Left cardiac atrium (tissue), 4 donors: Measurements from ENCODE around the gene CDH16. TPM values are rescaled to one million over a fixed set of nuclear protein-coding genes. Genes with fewer than 3 reads are reported as not detected.
"Not testable (repeated sequence)": the region's sequence is repeated elsewhere in the genome, so short reads cannot be mapped to it uniquely, and the experiment has no call there.

Experiments used
- ATAC-seq, 2 donors: fragments of 200-7000 bp; cut with Tn5 transposase; one replicate each; pipeline ENCODE4 v1.9.1; 2020; ENCODE audit warnings: mild to moderate bottlenecking in 2 of 2, moderate library complexity in 2 of 2
- DNase-seq: peaks from one replicate; pipeline ENCODE4 v3.0.0-alpha.2; 2020
- intact Hi-C, 2 donors: fragments of 100-400 bp; cut with DNase I; formaldehyde crosslinking; loops; one replicate each; pipeline versions ENCODE4 v1.14.1 to v1.15.1; 2022 to 2023
- total RNA-seq, 2 donors: library from RNA; stranded (reverse); fragmentation: NEBNext Ultra II Directional; extraction: Animal tissue kit (Norgen Biotek cat#: 25700); gene quantifications; one replicate each; pipeline ENCODE4 v1.2.1, GENCODE V29; 2021
- donor health status: DM: no; HTN: yes; CAD: no.
- donor health status: DM: no; HTN: yes; CAD: no; lungs with severe emphysema.
- donor health status: DM: yes; HTN: yes; CAD: no.
- donor health status: Dilated cardiomyopathy.

The CDH16 gene
- total RNA-seq, 2 donors from 2014 or later = 0.39 to 0.47 TPM

GRCh38 chr16:66949472-66949871, 30.8 kb upstream of the CDH16 start:
- no peak for DNase-seq
- no peak for ATAC-seq
- intact Hi-C loops = loop anchor here in 1 of 2 donors (5.0 kb wide), 1 partner anchor 52 kb away; no protein-coding TSS in a partner anchor

- DNase-seq = no peak
- intact Hi-C loops = loop anchor here in 1 of 2 donors (5.0 kb wide), 1 partner anchor 52 kb away; no protein-coding TSS in a partner anchor
- ATAC-seq = peak in 1 of 2 donors; percentile 4
These were observed 30.1 kb upstream of the CDH16 start for GRCh38 chr16:66948837-66949225.

- DNase-seq (no peak), ATAC-seq (peak; percentile 47 to 49)
- intact Hi-C loops = loop anchor here in 1 of 2 donors (5.0 kb wide), 1 partner anchor 51 kb away; no protein-coding TSS in a partner anchor
These were observed 29.6 kb upstream of the CDH16 start for GRCh38 chr16:66948134-66948836.

GRCh38 chr16:66947302-66948065, 28.8 kb upstream of the CDH16 start:
- intact Hi-C loops = loop anchor here in 1 of 2 donors (5.0 kb wide), 1 partner anchor 50 kb away; no protein-coding TSS in a partner anchor
- DNase-seq = peak; percentile 84
- ATAC-seq = peak; percentile 72 to 79

- no peak for DNase-seq
- no peak for ATAC-seq
- intact Hi-C loops = loop anchor here in 1 of 2 donors (5.0 kb wide), 1 partner anchor 50 kb away; no protein-coding TSS in a partner anchor
These were observed 28.3 kb upstream of the CDH16 start for GRCh38 chr16:66946974-66947301.

- ATAC-seq (no peak), DNase-seq (no peak)
- intact Hi-C loops = loop anchor here in 1 of 2 donors (5.0 kb wide), 1 partner anchor 49 kb away; no protein-coding TSS in a partner anchor
These were observed 27.9 kb upstream of the CDH16 start for GRCh38 chr16:66946541-66946940.

GRCh38 chr16:66945939-66946338, 27.3 kb upstream of the CDH16 start:
- ATAC-seq (no peak), DNase-seq (no peak)
- intact Hi-C loops = loop anchor here in 1 of 2 donors (5.0 kb wide), 1 partner anchor 49 kb away; no protein-coding TSS in a partner anchor

- ATAC-seq, DNase-seq: not testable (repeated sequence)
- intact Hi-C loops = loop anchor here in 1 of 2 donors (5.0 kb wide), 1 partner anchor 48 kb away; no protein-coding TSS in a partner anchor
These were observed 26.3 kb upstream of the CDH16 start for GRCh38 chr16:66944971-66945370.

GRCh38 chr16:66944054-66944441, 25.4 kb upstream of the CDH16 start:
- DNase-seq = no peak
- ATAC-seq = no peak
- intact Hi-C loops = no loop called here

GRCh38 chr16:66943426-66944053, 24.9 kb upstream of the CDH16 start:
- no peak for ATAC-seq
- DNase-seq = no peak
- intact Hi-C loops = no loop called here

GRCh38 chr16:66942981-66943380, 24.3 kb upstream of the CDH16 start:
- no peak for ATAC-seq
- intact Hi-C loops = no loop called here
- no peak for DNase-seq

- intact Hi-C loops = no loop called here
- no peak for ATAC-seq
- no peak for DNase-seq
These were observed 21.6 kb upstream of the CDH16 start for GRCh38 chr16:66940236-66940635.

GRCh38 chr16:66939366-66939765, 20.7 kb upstream of the CDH16 start:
- DNase-seq = no peak
- ATAC-seq = no peak
- intact Hi-C loops = no loop called here

- ATAC-seq (no peak), DNase-seq (no peak)
- intact Hi-C loops = no loop called here
These were observed 19.1 kb upstream of the CDH16 start for GRCh38 chr16:66937725-66938337.

GRCh38 chr16:66936889-66937554, 18.3 kb upstream of the CDH16 start:
- intact Hi-C loops = no loop called here
- no peak for DNase-seq
- ATAC-seq = no peak

- no peak for ATAC-seq
- no peak for DNase-seq
These were observed 17.8 kb upstream of the CDH16 start for GRCh38 chr16:66936462-66936861.

GRCh38 chr16:66935314-66936011, 16.8 kb upstream of the CDH16 start, which contains the start of gene CES2:
TSS of gene CES2 (plus strand) at chr16:66935516. CDS start at chr16:66935636, 120 bp downstream.
- DNase-seq (peak; percentile 65), ATAC-seq (peak; percentile 60 to 80)
- intact Hi-C loops = no loop called here

More at GRCh38 chr16:66936462-66936861, 17.8 kb upstream of the CDH16 start:
- intact Hi-C loops = no loop called here

- DNase-seq, ATAC-seq, intact Hi-C loops: not testable (repeated sequence)
These were observed 16.2 kb upstream of the CDH16 start for GRCh38 chr16:66934839-66935313.
